Measurements from ENCODE around the gene PCBD2. TPM values are rescaled to one million over a fixed set of nuclear protein-coding genes. Genes with fewer than 3 reads are reported as not detected.

Gene PCBD2
- total RNA-seq, 1 donor from 2014 or later: 11.5 TPM

- DNase-seq: no peak
- Mint-ChIP-seq H3K27me3 (no peaks in the 10 kb centered on the region), H3K9me3 (no peaks in the 10 kb centered on the region), H3K4me1 (no peaks in the 10 kb centered on the region), H3K36me3 (ENCODE audit: low read depth) (no peaks in the 10 kb centered on the region), H3K27ac (no peak overlapping the region), H3K4me3 (no peak overlapping the region)
- ATAC-seq (ENCODE audit: low read depth): no peak
- ChIA-PET CTCF (no interaction called here), POLR2A (no interaction called here)
- intact Hi-C loops (cut with micrococcal nuclease): no loop called here
- no peak for TF ChIP-seq CTCF (IDR thresholded peaks at IDR 0.05)
Observed at GRCh38 chr5:135009736-135010501, 105.0 kb downstream of the PCBD2 start.

DNA sequence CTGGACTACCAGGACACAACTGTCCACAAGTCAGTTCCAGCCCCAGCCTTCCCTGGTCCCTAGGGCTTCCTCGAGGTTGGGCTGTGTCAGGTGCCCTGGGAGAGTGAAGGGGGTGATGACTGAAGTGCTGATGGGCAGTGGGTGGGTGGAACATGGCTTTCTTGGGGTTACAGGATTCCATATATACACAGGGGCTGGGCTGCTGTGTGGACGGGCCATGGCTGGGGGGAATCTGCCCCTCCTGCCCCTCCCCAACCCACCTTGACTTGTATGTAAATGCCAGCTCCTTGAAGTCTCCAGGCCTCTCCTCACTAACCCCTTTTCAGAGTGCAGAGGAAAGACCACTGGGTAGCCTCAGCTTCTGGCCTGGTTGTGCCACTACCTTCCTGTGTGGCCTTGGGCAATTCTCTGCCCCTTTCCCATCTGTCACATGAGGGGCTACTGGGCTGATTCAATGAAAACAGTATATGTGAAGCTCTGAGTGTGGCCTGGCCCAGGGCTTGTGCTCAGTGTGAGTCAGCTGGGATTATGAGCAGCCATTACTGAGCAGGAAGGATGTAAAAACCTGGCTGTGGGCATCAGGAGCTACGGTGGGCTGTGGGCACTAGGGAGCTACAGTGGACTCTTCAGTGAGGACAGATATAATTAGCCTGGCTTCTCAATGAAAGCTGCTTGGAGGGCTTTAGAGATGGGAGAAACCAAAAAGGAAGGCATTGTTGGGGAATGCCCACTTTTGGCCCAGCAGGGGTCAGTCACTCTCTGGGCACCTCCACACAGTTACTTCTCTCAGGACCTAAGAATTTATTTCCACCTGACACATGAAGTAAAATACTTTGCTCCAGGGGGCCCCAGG is 105.8 kb downstream of the PCBD2 start:
- no peaks in the 10 kb centered on the region for H3K4me1 Mint-ChIP-seq
- POLR2A ChIA-PET: no interaction called here
- intact Hi-C loops (cut with micrococcal nuclease): no loop called here
- H3K4me3 Mint-ChIP-seq: no peak overlapping the region
- ATAC-seq (ENCODE audit: low read depth): no peak
- H3K9me3 Mint-ChIP-seq: no peaks in the 10 kb centered on the region
- no peak overlapping the region for H3K27ac Mint-ChIP-seq
- no peak for TF ChIP-seq CTCF (IDR thresholded peaks at IDR 0.05)
- H3K36me3 Mint-ChIP-seq (ENCODE audit: low read depth): no peaks in the 10 kb centered on the region
- no peaks in the 10 kb centered on the region for H3K27me3 Mint-ChIP-seq
- CTCF ChIA-PET: interaction anchor here (1.2 kb wide), 1 partner anchor 181 kb away, joined by 6 read pairs; no protein-coding TSS in a partner anchor
- no peak for DNase-seq

- Mint-ChIP-seq H3K9me3 (no peaks in the 10 kb centered on the region), H3K36me3 (ENCODE audit: low read depth) (no peaks in the 10 kb centered on the region), H3K4me1 (no peaks in the 10 kb centered on the region), H3K4me3 (no peak overlapping the region), H3K27me3 (no peaks in the 10 kb centered on the region), H3K27ac (no peak overlapping the region)
- ChIA-PET CTCF (interaction anchor here (1.2 kb wide), 1 partner anchor 180 kb away, joined by 6 read pairs; no protein-coding TSS in a partner anchor), POLR2A (no interaction called here)
- intact Hi-C loops (cut with micrococcal nuclease): no loop called here
- no peak for TF ChIP-seq CTCF (IDR thresholded peaks at IDR 0.05)
- no peak for ATAC-seq (ENCODE audit: low read depth)
- no peak for DNase-seq
Observed at GRCh38 chr5:135011355-135012032, 106.6 kb downstream of the PCBD2 start.

GRCh38 chr5:135012033-135012588 is 107.2 kb downstream of the PCBD2 start:
- DNase-seq (no peak), ATAC-seq (ENCODE audit: low read depth) (no peak)
- intact Hi-C loops (cut with micrococcal nuclease): no loop called here
- no peak for TF ChIP-seq CTCF (IDR thresholded peaks at IDR 0.05)
- CTCF ChIA-PET: no interaction called here
- Mint-ChIP-seq H3K27me3 (no peaks in the 10 kb centered on the region), H3K9me3 (no peaks in the 10 kb centered on the region), H3K4me3 (no peak overlapping the region), H3K27ac (no peak overlapping the region), H3K36me3 (ENCODE audit: low read depth) (no peaks in the 10 kb centered on the region), H3K4me1 (no peaks in the 10 kb centered on the region)
- POLR2A ChIA-PET: no interaction called here

Other genes with a start within 250 kb of the PCBD2 start
- 22.2 and 23.9 TPM in 2 replicates for gene CAMLG, start 166.6 kb upstream of the PCBD2 start, total RNA-seq
- 68.8 and 74.1 TPM in 2 replicates for gene DDX46, start 146.4 kb upstream of the PCBD2 start, total RNA-seq
- gene C5orf24, start 59.2 kb upstream of the PCBD2 start, total RNA-seq: 32.0 and 36.1 TPM in 2 replicates
- gene TXNDC15, start 30.8 kb upstream of the PCBD2 start, total RNA-seq: 26.6 and 30.7 TPM in 2 replicates
- gene CATSPER3, start 62.8 kb downstream of the PCBD2 start, total RNA-seq: 0.95 and 0.98 TPM in 2 replicates
- gene PITX1, start 129.1 kb downstream of the PCBD2 start, total RNA-seq: not detected in 2 replicates

Data from activated B cell treated with CpG ODN at 0.5 μM for 24 hours (primary cell).